Left ventricle myocardium inferior (tissue), 1 donor: ENCODE results near the gene TTYH3. TPM values are rescaled to one million over a fixed set of nuclear protein-coding genes. Genes with fewer than 3 reads are reported as not detected.

Source experiments
- DNase-seq: peaks from one replicate; pipeline ENCODE4 v3.0.0-alpha.2; 2020
- H3K27ac ChIP-seq: fragments of 200-600 bp; replicated peaks from 2 replicates; pipeline ENCODE4 v1.8.0; 2021
- H3K27me3 ChIP-seq: fragments of 200-600 bp; 2 replicates; pipeline ENCODE4 v1.8.0; 2021; ENCODE audit warnings: low read depth
- H3K36me3 ChIP-seq: fragments of 200-600 bp; 2 replicates; pipeline ENCODE4 v1.8.0; 2021
- H3K4me1 ChIP-seq: fragments of 200-600 bp; 2 replicates; pipeline ENCODE4 v1.8.0; 2021
- H3K4me3 ChIP-seq: fragments of 200-600 bp; 2 replicates; pipeline ENCODE4 v1.8.0; 2021; ENCODE audit warnings: mild to moderate bottlenecking, moderate library complexity
- H3K9me3 ChIP-seq: fragments of 200-600 bp; replicated peaks from 2 replicates; pipeline ENCODE4 v1.8.0; 2021
- intact Hi-C: fragments of 100-400 bp; cut with micrococcal nuclease; formaldehyde crosslinking; loops from one replicate; pipeline ENCODE4 v1.11.0; 2022
- total RNA-seq: library from RNA; stranded (reverse); fragmentation: NEBNext Ultra II Directional; extraction: Animal tissue kit (Norgen Biotek cat#: 25700); gene quantifications from one replicate; pipeline ENCODE4 v1.2.1, GENCODE V29; 2021
- TF ChIP-seq, protein P1 (sequence below): fragments of 200-600 bp; IDR thresholded peaks from 2 replicates; pipeline ENCODE4 v1.8.0; 2021; ENCODE audit warnings: antibody characterized with exemption, mild to moderate bottlenecking, borderline replicate concordance
- donor health status: DM: no; HTN: yes; CAD: no; lungs with severe emphysema.

Gene TTYH3
- total RNA-seq, 1 donor from 2014 or later, result 10.9 TPM

DNA sequence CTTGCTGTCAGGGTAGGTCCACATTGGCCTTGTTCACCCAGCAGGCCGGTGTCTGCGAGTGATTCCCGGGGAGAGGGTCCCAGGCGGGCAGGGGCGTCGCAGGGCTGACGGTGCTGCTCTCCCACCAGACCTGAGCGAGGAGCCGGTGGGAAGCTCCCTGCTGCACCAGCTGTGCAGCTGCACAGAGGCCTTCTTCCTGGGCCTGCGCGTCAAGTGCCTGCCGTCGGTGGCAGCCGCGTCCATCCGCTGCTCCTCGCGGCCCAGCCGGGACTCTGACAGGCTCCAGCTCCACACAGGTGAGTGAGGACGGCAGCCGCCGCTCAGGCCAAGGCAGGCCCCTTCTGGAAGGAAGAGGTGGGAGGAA lies 70.8 kb downstream of the TTYH3 start:
- Histone ChIP-seq H3K4me1 (no peaks in the 10 kb centered on the region), H3K27ac (no peak overlapping the region), H3K9me3 (no peaks in the 10 kb centered on the region), H3K4me3 (no peak overlapping the region), H3K27me3 (peaks cover 25% of the 10 kb centered on the region), H3K36me3 (no peaks in the 10 kb centered on the region)
- intact Hi-C loops, result no loop called here
- TF ChIP-seq, protein P1, sequence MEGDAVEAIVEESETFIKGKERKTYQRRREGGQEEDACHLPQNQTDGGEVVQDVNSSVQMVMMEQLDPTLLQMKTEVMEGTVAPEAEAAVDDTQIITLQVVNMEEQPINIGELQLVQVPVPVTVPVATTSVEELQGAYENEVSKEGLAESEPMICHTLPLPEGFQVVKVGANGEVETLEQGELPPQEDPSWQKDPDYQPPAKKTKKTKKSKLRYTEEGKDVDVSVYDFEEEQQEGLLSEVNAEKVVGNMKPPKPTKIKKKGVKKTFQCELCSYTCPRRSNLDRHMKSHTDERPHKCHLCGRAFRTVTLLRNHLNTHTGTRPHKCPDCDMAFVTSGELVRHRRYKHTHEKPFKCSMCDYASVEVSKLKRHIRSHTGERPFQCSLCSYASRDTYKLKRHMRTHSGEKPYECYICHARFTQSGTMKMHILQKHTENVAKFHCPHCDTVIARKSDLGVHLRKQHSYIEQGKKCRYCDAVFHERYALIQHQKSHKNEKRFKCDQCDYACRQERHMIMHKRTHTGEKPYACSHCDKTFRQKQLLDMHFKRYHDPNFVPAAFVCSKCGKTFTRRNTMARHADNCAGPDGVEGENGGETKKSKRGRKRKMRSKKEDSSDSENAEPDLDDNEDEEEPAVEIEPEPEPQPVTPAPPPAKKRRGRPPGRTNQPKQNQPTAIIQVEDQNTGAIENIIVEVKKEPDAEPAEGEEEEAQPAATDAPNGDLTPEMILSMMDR, result no peak
- no peak for DNase-seq

DNA sequence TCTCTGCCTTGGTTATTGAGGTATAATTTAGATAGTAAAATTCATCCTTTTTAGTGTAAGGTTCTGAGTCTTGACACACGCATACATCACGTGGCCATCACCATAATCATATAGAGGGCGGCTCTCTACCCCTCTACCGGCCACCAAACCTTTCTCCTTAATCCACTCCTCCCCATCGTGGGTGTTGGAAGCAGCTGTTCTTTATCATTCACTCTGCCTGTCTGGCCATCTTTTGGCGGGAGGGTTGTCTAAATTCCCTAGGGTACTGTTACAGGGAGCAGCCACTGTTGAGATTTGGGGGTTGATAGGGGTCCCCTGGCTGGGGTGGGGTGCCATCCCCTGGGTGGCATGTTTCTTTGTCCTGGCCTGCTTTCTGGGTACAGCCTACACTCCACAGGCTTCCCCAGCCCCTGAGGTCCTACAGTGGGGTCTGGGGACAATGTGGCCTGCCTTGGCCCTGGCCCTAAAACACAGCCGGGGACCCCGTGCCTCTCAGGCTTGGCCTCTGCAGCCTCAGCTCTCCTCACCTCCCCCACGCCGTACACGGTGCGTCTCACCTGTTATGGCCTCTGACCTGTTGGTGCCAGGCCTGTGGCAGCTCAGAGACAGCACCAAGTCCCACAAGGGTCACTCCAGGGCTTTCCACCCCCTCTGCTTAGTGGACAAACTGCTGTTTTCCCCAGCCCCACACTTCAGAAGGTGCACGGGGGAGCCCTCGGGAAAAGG lies 73.7 kb downstream of the TTYH3 start:
- intact Hi-C loops, result no loop called here
- Histone ChIP-seq H3K4me1 (peaks cover 11% of the 10 kb centered on the region), H3K27ac (no peak overlapping the region), H3K36me3 (no peaks in the 10 kb centered on the region), H3K9me3 (no peaks in the 10 kb centered on the region), H3K27me3 (peaks cover 4% of the 10 kb centered on the region), H3K4me3 (no peak overlapping the region)
- TF ChIP-seq, protein P1, result no peak
- no peak for DNase-seq

DNA sequence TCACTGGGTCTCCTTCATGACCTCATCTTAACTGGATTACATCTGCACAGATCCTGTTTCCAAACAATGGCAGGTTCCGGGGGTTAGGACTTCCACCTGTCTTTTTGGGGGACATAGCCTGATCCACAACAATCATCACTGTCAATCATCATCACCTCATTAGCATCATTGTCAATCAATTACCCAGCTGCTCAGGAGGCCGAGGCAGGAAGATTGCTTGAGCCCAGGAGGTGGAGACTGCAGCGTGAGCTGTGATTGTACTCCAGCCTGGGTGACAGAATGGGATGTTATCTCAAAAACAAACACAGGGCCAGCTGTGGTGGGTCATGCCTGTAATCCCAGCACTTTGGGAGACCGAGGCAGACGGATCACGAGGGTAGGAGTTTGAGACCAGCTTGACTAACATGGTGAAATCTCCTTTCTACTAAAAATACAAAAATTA lies 74.9 kb downstream of the TTYH3 start:
- intact Hi-C loops, result no loop called here
- Histone ChIP-seq H3K4me1 (peaks cover 11% of the 10 kb centered on the region), H3K27ac (no peak overlapping the region), H3K36me3 (no peaks in the 10 kb centered on the region), H3K27me3 (no peaks in the 10 kb centered on the region), H3K4me3 (no peak overlapping the region), H3K9me3 (no peaks in the 10 kb centered on the region)
- no peak for DNase-seq
- TF ChIP-seq, protein P1, result no peak

DNA sequence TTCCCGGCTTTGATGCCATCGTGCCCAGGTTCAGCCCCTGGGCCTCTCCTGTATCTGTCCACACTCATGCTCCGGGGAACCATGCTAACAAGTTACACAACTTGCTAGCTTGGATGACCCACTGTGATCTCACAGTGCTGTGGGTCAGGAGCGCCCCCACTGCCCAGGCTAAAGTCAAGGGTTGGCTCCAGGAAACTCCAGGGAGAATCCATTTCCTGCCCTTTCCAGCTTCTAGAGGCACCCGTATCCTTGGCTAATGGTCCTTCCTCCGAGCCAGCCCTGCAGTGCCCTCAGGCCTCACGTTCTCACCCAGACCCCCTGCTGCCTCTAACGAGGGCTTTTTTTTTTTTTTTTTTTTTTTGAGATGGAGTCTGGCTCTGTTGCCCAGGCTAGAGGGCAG lies 75.7 kb downstream of the TTYH3 start:
- no peaks in the 10 kb centered on the region for H3K36me3 ChIP-seq
- no peak overlapping the region for H3K4me3 ChIP-seq
- peaks cover 17% of the 10 kb centered on the region for H3K4me1 ChIP-seq
- TF ChIP-seq, protein P1, result no peak
- no peaks in the 10 kb centered on the region for H3K9me3 ChIP-seq
- no peak for DNase-seq
- no peaks in the 10 kb centered on the region for H3K27me3 ChIP-seq
- no peak overlapping the region for H3K27ac ChIP-seq
- intact Hi-C loops, result no loop called here

DNA sequence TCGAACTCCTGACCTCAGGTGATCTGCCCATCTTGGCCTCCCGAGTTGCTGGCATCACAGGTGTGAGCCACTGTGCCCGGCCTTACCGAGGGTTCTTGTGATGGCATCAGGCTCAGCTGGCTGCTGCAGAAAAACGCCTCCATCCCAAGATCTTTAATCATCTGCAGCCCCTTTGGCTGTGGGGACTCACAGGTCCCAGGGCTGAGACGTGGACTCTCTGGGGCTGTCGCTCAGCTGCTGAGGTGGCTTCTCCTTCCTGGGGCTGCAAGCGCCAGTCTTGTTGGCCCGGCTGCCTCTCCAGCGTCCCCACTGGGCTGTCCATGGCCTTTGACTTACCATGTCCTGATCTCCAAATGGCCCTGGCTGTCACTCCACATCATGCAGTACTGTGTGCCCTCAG lies 76.3 kb downstream of the TTYH3 start:
- no peaks in the 10 kb centered on the region for H3K9me3 ChIP-seq
- no peak overlapping the region for H3K27ac ChIP-seq
- peaks cover 23% of the 10 kb centered on the region for H3K4me1 ChIP-seq
- H3K27me3 ChIP-seq, result no peaks in the 10 kb centered on the region
- TF ChIP-seq, protein P1, result no peak
- DNase-seq, result no peak
- H3K4me3 ChIP-seq, result no peak overlapping the region
- no peaks in the 10 kb centered on the region for H3K36me3 ChIP-seq
- intact Hi-C loops, result no loop called here
